Measurements from ENCODE around the gene NFIX.

NFIX gene

DNA sequence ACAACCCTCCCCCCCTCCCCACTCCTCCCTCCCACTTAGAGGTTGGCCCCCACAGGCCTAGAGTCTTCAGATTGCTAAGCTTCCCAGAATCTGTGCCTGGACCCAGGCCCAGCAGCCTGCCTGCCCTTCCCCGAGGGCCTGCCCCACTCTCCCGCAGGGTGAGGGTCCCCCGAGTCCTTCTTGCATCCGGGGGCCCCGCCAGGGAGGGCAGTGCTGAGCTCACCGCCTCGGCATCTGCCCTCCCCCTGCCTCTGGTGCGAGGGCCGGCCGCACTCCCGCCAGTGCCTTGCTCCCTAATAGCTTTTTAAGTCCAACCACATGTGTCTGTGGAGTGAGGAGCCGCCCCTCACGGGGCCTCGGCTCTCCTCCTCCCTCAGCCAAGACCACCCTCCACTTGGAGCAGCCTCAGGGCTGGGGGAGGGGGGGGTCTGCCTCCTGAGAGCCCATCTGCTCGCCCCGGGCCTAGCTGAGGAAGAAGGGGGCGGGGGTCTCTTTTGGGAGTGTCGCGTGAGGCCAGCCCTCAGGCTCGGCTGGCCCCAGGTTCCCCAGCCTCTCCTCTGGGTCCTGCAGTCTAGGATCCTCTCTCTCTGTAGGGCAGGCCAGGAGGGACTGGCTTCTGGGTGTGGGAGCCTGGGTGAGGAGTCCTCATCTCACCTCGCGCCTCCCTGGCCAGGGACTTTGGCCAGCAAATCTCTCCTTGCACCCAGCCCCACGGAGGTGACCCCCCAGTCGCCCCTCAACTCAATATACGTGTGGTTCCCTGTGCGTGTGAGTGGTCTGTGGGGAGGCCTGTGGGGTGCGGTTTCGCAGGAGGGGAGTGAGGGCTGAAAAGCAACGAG lies 60.2 kb downstream of the NFIX start:
- H3K4me3 Mint-ChIP-seq: no peak overlapping the region
- H3K9me3 Mint-ChIP-seq: no peaks in the 10 kb centered on the region
- H3K36me3 Mint-ChIP-seq: no peaks in the 10 kb centered on the region
- DNase-seq (ENCODE audit: low spot score in 2 of 2) (no peak), ATAC-seq (no peak)
- H3K4me1 Mint-ChIP-seq: peaks cover 14% of the 10 kb centered on the region
- H3K27ac Mint-ChIP-seq: no peak overlapping the region

DNA sequence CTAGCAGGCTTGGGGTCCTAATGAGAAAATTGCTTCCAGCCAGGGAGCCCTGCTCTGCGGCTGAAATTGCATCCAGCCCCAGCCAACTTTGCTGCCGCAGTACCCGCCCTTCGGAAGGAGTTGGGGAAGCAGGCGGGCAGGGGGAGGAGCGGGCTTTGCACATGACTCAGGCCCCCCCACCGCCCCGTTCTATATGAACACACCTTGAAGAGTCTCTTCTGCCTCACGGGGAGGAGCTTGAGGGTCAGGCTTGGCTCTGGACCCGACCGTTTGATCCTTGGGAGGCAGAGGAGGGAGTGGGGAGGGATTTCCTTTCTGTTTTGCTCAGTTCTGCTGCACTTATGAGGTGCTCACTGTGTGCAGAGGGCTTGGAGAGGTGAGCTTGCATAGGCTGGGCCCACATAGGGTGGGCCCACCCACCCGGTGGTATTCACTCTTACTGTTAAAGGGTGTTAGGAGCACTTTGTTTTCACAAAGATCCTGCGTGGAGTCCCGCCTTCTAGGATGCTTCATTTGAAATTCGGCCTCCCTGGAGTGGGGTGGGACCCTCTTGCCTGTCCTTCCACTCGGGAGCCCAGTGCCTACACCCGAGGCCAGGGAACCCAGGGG lies 60.9 kb downstream of the NFIX start:
- peaks cover 15% of the 10 kb centered on the region for H3K4me1 Mint-ChIP-seq
- ATAC-seq (no peak), DNase-seq (ENCODE audit: low spot score in 2 of 2) (no peak)
- no peak overlapping the region for H3K4me3 Mint-ChIP-seq
- H3K9me3 Mint-ChIP-seq: no peaks in the 10 kb centered on the region
- no peak overlapping the region for H3K27ac Mint-ChIP-seq
- no peaks in the 10 kb centered on the region for H3K36me3 Mint-ChIP-seq

DNA sequence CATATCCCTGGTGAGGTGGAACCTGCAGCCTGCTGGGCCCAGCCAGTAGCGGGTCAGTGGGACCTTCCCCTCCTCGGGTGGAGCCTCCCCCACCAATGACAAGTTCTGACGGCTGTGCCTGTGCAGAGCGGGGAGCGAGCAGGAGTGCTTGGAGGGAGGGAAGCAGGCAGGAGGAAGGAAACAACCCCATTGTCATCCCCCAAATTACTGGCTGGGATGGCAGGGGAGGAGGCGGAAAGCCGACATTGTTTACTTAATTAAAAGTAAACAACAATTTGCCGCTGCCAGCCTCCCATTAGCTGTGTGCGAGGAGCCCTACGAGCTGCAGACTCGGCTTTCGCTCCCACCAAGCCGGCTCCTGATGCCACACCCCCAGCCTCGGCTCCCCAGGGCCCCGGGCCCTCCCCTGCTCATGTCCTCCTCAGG lies 61.9 kb downstream of the NFIX start:
- H3K36me3 Mint-ChIP-seq: no peaks in the 10 kb centered on the region
- no peak overlapping the region for H3K4me3 Mint-ChIP-seq
- ATAC-seq (no peak), DNase-seq (ENCODE audit: low spot score in 2 of 2) (no peak)
- H3K9me3 Mint-ChIP-seq: no peaks in the 10 kb centered on the region
- peaks cover 8% of the 10 kb centered on the region for H3K4me1 Mint-ChIP-seq
- no peak overlapping the region for H3K27ac Mint-ChIP-seq

DNA sequence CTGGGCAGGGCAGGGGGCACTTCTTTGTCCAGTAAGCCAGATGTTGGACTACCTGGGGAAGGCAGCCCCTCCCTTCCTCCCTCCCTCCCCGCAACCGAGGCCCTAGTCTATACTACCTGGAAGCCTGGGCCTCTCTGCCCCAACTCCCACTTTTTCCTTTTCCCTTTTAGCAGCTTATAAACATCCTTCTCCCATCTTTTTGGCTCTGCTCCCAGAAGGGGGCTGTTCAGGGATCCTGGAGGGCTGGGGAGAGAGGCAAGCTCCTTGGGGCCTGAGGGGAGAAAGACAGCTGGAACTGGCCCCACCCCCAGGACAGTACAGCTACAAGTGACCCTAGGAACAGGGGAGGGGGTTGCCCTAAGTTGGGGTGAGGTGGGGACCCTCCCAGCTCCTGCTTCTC lies 62.5 kb downstream of the NFIX start:
- Mint-ChIP-seq H3K9me3 (no peaks in the 10 kb centered on the region), H3K27ac (no peak overlapping the region), H3K36me3 (no peaks in the 10 kb centered on the region), H3K4me3 (no peak overlapping the region), H3K4me1 (peaks cover 7% of the 10 kb centered on the region)
- ATAC-seq (no peak), DNase-seq (ENCODE audit: low spot score in 2 of 2) (no peak)

DNA sequence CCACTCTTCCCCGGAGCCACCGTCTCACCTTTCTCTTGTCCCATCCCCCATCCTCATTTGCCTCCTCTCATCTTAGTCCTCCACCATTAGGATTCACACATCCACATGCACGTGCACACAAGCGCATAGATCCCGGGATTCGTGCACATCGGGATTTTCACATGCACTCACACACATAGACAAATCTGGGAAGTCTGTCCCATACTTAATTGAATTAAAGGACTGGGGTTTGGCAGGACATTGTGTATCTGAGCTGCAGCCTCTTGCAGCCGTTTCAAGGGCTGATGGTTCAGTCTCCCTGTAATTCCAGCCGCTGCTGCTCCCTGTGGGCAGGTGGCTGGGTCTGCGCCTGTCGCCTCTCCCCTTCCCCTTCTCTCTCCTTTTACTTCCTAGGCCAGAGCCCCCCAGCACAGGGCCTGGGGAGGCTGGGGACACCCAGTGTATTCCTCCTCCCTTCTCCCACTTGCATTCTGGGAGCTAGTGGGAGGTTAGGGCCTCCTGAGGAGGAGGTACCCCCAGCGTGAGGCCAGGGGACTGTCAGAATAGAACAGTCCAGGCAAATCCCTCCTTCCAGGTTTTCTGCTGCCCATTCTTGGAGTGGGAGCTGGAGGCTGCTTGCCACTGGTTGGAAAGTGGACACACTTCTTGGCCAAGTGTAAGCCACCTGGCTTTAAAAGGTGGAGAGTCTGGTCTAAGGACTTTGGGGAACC lies 63.8 kb downstream of the NFIX start:
- Mint-ChIP-seq H3K4me1 (peaks cover 7% of the 10 kb centered on the region), H3K4me3 (no peak overlapping the region), H3K36me3 (no peaks in the 10 kb centered on the region), H3K9me3 (no peaks in the 10 kb centered on the region), H3K27ac (no peak overlapping the region)
- DNase-seq (ENCODE audit: low spot score in 2 of 2) (no peak), ATAC-seq (no peak)

DNA sequence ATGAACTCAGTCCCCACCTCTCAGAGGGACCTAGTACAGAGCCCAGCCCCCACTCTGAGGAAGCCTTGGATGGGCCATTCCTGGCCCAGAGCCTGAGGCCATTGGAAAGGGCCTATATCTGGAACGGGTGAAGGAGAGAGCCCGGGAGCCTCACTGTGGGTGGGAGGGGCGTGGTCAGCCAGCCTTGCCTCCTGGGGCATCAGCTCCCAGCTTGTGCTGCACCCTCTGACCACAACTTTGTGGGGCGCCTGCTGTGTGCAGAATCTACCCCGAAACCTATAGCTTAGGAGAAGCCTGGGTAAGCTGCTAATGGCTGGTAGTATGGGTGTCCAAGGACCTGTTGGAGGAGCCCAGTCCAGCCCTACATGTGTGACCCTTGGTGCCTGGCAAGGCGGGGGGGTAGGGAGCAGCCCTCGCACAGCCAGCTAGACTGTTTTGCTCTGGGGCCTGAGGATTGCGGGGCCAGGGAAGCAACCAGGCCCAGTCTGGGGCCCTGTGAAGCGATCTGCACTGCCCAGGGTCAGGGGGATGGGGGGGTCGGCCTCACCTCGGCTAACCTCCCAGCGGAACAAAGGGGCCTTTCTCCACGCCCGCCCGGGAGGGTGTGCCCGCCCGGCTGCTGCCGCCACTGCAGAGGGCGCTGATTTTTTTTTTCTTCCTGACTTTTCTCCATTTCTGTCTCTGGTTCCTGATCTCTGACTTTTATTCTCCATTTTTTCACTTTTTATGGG lies 65.1 kb downstream of the NFIX start:
- H3K9me3 Mint-ChIP-seq: no peaks in the 10 kb centered on the region
- H3K36me3 Mint-ChIP-seq: no peaks in the 10 kb centered on the region
- H3K4me1 Mint-ChIP-seq: peaks cover 7% of the 10 kb centered on the region
- ATAC-seq (no peak), DNase-seq (ENCODE audit: low spot score in 2 of 2) (no peak)
- H3K4me3 Mint-ChIP-seq: peak overlapping the region; percentile 68
- H3K27ac Mint-ChIP-seq: no peak overlapping the region

DNA sequence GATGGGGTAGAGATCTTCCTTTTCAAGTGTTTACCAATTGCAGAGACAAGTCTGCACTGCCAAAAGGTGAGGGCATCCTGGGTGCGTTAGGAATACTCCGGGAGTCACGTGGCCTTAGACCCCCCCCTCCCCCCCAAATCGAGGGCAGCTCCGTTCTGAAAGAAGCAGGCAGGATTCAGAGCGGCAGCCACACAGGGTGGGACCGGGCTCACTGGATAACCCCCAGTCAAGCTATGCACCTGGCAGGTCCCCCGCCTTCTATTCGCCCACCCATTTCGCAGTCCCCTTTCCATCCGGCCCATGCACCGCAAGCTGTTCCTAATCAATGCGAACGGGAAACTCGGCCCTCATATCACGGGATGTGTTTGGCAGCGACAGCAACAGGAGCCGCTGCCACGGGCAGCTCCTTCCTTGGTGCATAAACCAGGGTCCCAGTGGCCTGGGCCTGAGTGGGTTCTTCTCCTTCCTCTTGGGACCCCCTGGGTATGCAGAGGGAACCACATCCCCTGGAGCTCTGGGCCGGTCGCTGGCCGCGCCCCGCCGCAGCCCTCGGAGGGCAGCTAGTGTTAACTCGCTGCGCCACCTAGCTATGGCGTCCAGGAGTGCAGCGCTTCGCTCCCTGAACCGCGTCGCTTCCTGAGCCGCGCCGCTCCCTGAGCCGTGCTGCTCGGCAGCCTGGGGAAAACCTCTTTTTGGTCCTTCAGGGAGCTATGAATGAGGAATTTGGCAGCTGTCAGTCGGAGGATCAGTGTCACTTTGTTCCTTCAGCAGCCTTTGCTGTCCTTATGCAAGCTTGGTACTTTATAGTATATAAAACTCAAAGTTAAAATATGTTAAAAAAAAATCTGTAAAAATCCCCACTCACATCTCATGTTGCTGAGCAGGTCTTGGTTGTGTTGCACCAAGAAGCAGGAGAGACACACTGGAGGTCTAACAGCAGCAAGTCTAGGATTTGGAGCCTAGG lies 66.0 kb downstream of the NFIX start:
- DNase-seq (ENCODE audit: low spot score in 2 of 2) (peak; percentile 83 to 90), ATAC-seq (peak; percentile 92)
- Mint-ChIP-seq H3K4me3 (peak overlapping the region; percentile 68), H3K4me1 (peaks cover 7% of the 10 kb centered on the region), H3K9me3 (no peaks in the 10 kb centered on the region), H3K36me3 (no peaks in the 10 kb centered on the region), H3K27ac (no peak overlapping the region)

DNA sequence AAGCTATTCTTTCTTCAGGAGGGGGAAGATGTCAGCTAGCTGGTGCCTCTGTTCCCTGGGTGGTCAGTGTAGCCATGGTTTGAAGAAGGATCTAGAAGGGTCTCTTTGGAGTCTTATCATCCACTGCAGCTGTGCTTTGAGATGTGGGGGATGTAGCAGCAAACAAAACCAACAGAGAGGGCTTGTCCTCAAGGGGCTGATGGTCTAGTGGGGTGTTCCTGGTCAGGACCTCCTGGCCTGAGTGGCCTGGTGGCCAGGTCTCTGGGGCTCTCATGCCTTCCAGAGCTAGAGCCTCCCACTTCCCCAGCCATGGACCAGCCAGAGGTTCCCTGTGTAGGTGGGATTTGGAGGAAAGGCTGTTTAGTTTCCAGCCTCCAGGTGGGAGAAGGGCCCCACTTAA lies 67.0 kb downstream of the NFIX start:
- DNase-seq (ENCODE audit: low spot score in 2 of 2): no peak
- H3K4me3 Mint-ChIP-seq: no peak overlapping the region
- H3K36me3 Mint-ChIP-seq: no peaks in the 10 kb centered on the region
- H3K27ac Mint-ChIP-seq: no peak overlapping the region
- H3K9me3 Mint-ChIP-seq: no peaks in the 10 kb centered on the region
- H3K4me1 Mint-ChIP-seq: peaks cover 7% of the 10 kb centered on the region
- ATAC-seq: no peak

DNA sequence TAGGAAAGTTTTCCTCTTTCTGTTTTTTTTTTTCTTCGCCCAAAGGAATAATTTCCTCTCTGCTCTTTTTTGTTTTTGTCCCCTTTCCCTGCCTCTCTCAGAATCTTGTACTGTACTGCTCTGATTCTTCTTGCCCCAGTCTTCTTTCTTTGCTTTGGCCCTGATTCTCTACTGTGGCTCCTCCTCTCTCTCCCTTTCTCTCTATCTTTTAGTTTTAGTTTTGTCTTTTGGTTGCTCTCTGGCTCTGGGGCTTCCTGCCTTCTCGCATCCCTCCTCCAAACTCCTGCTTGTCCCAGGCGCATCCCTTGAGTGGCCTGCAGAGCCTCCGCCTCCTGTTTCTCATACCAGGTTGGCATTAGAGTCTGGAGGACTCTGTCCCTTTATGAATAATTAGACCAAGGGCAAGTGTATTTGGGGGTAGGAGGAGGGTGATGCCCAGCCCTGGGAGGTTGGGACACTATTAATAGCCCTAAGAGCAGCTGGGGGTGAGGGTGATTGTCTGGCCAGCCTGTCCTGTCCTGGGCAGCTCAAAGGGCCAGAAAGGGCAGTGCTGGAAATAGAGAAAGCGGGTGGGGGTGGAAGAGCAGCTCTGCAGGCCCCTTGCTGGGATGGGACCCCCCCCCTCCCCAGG lies 68.3 kb downstream of the NFIX start:
- no peak overlapping the region for H3K4me3 Mint-ChIP-seq
- no peak overlapping the region for H3K27ac Mint-ChIP-seq
- no peaks in the 10 kb centered on the region for H3K9me3 Mint-ChIP-seq
- H3K36me3 Mint-ChIP-seq: no peaks in the 10 kb centered on the region
- peaks cover 7% of the 10 kb centered on the region for H3K4me1 Mint-ChIP-seq
- ATAC-seq (no peak), DNase-seq (ENCODE audit: low spot score in 2 of 2) (no peak)

DNA sequence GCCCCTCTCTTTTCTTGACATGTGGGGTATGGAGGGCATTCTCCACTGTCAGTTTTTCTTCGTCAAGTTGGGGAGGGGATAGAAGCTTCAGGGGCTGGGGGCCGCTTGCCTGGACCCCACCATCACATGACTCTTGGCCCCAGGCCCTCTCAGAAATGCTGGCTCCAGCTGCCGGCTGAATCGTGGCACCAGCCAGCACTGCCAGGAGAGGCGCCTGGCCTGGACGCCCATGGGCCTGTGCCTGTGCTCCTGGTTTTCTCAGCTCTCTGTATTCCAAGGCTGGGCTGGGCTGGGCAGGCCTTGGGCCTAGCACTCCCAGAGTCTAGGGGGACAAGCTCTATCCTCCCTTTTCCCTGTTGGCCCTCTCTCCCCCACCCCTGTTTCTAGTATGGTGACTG lies 68.8 kb downstream of the NFIX start:
- Mint-ChIP-seq H3K9me3 (no peaks in the 10 kb centered on the region), H3K36me3 (no peaks in the 10 kb centered on the region)
- ATAC-seq: no peak

DNA sequence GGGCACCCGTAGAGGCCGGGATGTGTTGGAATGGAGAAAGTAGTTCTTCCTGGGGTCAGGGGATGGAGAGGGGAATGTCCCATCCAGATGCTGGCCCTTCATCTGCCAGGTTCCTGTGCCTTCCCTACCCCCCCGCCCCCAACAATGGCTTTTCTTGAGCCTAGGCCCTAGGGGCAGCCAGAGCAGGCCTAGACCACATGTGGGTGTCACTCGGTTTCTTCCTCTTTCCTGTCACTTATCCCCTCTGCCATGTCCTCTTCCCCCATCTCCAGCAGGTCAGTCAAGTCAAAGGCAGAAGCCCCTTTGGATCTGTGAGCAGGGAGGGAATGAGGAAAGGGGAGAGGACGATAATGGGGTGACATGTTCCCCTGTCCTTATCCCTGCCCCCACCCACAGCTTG lies 71.0 kb downstream of the NFIX start:
- Mint-ChIP-seq H3K4me3 (no peak overlapping the region), H3K36me3 (no peaks in the 10 kb centered on the region), H3K27ac (no peak overlapping the region), H3K9me3 (no peaks in the 10 kb centered on the region), H3K4me1 (peaks cover 2% of the 10 kb centered on the region)
- no peak for ATAC-seq
- DNase-seq (ENCODE audit: low spot score in 2 of 2): no peak

More for the DNA sequence above, 68.8 kb downstream of the NFIX start:
- DNase-seq (ENCODE audit: low spot score in 2 of 2): no peak
- no peak overlapping the region for H3K4me3 Mint-ChIP-seq
- H3K27ac Mint-ChIP-seq: no peak overlapping the region
- H3K4me1 Mint-ChIP-seq: peaks cover 7% of the 10 kb centered on the region

DNA sequence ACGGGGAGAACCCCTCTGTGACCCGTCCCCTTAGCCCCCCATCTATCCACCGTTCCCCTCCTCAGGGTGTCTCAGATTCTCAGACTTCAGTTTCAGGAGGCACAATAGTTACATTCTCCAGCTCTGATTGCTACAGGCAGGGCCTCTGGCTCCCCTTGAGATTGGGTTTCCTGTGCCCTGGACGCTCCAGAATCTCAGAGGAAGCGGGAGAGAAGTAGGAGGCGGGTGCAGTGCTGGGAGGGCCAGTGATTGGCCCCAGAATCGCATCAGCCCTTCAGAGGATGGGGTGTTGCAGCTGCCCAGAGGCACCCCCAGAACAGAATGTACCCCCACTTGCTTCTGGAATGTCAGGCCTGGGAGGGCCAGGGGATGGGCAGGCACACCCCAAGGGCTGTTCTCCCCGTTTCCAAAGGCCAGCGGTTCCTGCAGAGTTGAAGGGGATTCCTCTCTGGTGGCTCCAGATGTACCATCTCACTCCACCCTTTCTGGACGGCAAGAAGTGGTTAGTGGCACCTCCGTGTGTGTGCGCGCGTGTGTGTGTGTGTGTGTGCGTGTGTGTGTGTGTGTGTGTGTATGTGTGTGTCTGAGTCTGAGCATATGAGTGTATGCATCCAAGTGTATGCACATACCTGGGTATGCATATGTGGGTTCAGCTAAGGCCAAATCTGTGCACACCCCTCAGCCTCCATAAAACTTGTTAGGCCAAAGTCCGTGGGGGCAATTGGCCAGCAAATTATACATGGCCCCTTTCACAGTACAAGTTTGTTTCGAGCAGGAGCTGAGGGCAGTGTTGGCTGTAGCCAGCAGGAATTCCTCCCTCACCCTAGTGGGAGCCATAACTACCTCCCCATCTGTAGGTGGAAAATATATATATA lies 71.9 kb downstream of the NFIX start:
- DNase-seq (ENCODE audit: low spot score in 2 of 2): no peak
- Mint-ChIP-seq H3K27ac (no peak overlapping the region), H3K4me3 (no peak overlapping the region), H3K36me3 (no peaks in the 10 kb centered on the region), H3K9me3 (no peaks in the 10 kb centered on the region), H3K4me1 (no peaks in the 10 kb centered on the region)
- no peak for ATAC-seq

DNA sequence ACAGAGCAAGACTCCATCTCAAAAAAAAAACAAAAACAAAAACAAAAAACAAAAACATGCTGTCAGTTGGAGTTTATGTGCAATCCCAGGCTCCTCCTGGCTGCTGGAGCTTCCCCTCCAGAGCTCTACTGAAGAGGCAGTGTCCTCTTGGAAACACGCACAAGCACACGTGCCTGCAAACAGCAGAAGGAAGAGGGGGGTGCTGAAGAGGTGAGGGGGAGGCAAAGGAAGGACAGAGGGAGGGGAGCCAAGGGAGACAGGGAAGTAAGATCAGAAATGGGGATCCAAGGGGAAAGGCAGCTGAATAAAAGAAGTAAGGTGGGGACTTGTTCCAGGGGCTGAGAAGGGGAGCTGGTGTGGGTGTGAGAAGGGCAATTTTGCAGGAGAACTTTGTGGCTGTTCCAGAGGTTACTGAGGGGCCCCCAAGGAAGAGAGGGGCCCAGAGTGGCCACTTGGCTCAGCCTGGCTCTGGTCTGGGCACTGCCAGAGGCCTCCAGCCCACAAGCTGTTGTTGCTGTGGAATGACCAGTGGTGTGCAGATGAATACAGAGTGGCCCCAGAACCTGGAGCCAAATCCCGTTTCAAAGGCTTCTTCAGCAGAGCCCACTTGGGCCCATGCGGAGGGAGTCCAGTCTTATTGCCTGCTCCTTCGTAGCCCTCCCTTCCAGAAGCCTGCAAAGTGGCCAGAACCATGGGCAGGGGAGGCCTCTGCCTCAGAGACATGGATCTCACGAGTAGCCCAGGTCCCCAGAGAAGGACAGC lies 73.0 kb downstream of the NFIX start:
- Mint-ChIP-seq H3K4me1 (no peaks in the 10 kb centered on the region), H3K36me3 (no peaks in the 10 kb centered on the region), H3K4me3 (no peak overlapping the region), H3K27ac (no peak overlapping the region), H3K9me3 (no peaks in the 10 kb centered on the region)
- ATAC-seq (no peak), DNase-seq (ENCODE audit: low spot score in 2 of 2) (no peak)

All from stimulated activated effector memory CD8-positive, alpha-beta T cell treated with anti-CD3 and anti-CD28 coated beads, Interleukin-12 subunit alpha, Interleukin-12 subunit beta, amount 100 ng/mL, for 72 hours (primary cell).